Loucy (cell line): ENCODE data around the gene GNPDA2.

Experiments used
- CTCF ChIP-seq: fragments of 200-600 bp; sonication (generic); conservative IDR thresholded peaks from 2 replicates; pipeline ENCODE4 v1.5.1; 2014; ENCODE audit warnings: mild to moderate bottlenecking, antibody characterized with exemption, low read length
- EZH2phosphoT487 ChIP-seq: fragments of 200-600 bp; IDR thresholded peaks from 2 replicates; pipeline ENCODE4 v1.6.1; 2018; ENCODE audit warnings: antibody characterized with exemption, mild to moderate bottlenecking, moderate library complexity, borderline replicate concordance

GRCh38 chr4:44663539-44664263, 62.7 kb downstream of the GNPDA2 start:
- TF ChIP-seq CTCF (no peak), EZH2phosphoT487 (no peak)
